ENCODE results near the gene MYH16. TPM values are rescaled to one million over a fixed set of nuclear protein-coding genes. Genes with fewer than 3 reads are reported as not detected.

Gene MYH16
- total RNA-seq, 1 experiment from 2014 or later: 0.57 TPM

GRCh38 chr7:99249985-99250575 is 22.6 kb upstream of the MYH16 start (continued):
- TF ChIP-seq, protein P1, sequence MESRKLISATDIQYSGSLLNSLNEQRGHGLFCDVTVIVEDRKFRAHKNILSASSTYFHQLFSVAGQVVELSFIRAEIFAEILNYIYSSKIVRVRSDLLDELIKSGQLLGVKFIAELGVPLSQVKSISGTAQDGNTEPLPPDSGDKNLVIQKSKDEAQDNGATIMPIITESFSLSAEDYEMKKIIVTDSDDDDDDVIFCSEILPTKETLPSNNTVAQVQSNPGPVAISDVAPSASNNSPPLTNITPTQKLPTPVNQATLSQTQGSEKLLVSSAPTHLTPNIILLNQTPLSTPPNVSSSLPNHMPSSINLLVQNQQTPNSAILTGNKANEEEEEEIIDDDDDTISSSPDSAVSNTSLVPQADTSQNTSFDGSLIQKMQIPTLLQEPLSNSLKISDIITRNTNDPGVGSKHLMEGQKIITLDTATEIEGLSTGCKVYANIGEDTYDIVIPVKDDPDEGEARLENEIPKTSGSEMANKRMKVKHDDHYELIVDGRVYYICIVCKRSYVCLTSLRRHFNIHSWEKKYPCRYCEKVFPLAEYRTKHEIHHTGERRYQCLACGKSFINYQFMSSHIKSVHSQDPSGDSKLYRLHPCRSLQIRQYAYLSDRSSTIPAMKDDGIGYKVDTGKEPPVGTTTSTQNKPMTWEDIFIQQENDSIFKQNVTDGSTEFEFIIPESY (IDR thresholded peaks at IDR 0.05; ENCODE audit: extremely low read depth, insufficient replicate concordance, low read length): no peak
- no peak for TF ChIP-seq ATF3 (IDR thresholded peaks at IDR 0.05)
- TF ChIP-seq, protein P2, sequence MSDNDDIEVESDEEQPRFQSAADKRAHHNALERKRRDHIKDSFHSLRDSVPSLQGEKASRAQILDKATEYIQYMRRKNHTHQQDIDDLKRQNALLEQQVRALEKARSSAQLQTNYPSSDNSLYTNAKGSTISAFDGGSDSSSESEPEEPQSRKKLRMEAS (IDR thresholded peaks at IDR 0.05): no peak
- TF ChIP-seq FOSL1 (IDR thresholded peaks at IDR 0.05; ENCODE audit: low read depth): no peak
- no peak for TF ChIP-seq SRF (IDR thresholded peaks at IDR 0.05; ENCODE audit: low read depth)
- no peak for TF ChIP-seq SIN3A (IDR thresholded peaks at IDR 0.05; ENCODE audit: low read depth)
- no peak for TF ChIP-seq YY1 (IDR thresholded peaks at IDR 0.05; ENCODE audit: extremely low read depth, insufficient replicate concordance, low read depth, low read length)

- ChIA-PET CTCF (no interaction called here), POLR2A (no interaction called here)
- intact Hi-C loops (cut with micrococcal nuclease): no loop called here
Measured at GRCh38 chr7:99252166-99252895, 20.3 kb upstream of the MYH16 start.

More at GRCh38 chr7:99252166-99252895, 20.3 kb upstream of the MYH16 start:
- RAD21 ChIA-PET (ENCODE audit: low non-redundant PET in 1 of 2, low total read pairs in 2 of 2, uncharacterized antibody in 2 of 2, unreplicated experiment in 2 of 2): no interaction called here
- Histone ChIP-seq H3K4me3 (replicated peaks in 1 of 2; ENCODE audit: low read depth in 1 of 2, low read length in 2 of 2) (no peak overlapping the region), H3K9me2 (ENCODE audit: insufficient read depth) (no peaks in the 10 kb centered on the region), H3K4me2 (ENCODE audit: low read length) (no peak overlapping the region), H3K36me3 (ENCODE audit: control insufficient read depth in 1 of 2, insufficient read depth in 2 of 2, low read length in 2 of 2) (no peaks in the 10 kb centered on the region), H3K9me3 (ENCODE audit: control insufficient read depth in 1 of 2, insufficient read depth in 1 of 2, low read depth in 1 of 2, low read length in 2 of 2) (no peaks in the 10 kb centered on the region), H3K79me2 (ENCODE audit: insufficient read depth, low read length) (no peaks in the 10 kb centered on the region), H3K4me1 (ENCODE audit: control insufficient read depth in 1 of 2, insufficient read depth in 2 of 2, low read length in 2 of 2) (peaks cover 0 to 5% of the 10 kb centered on the region in 2 experiments; a peak in 2 of 4 replicates), H4K20me1 (ENCODE audit: insufficient read depth) (no peaks in the 10 kb centered on the region), H2AFZ (ENCODE audit: low read depth, low read length, poor library complexity, severe bottlenecking) (no peak overlapping the region), H3K9ac (ENCODE audit: low read length) (no peak overlapping the region), H3K27me3 (ENCODE audit: insufficient read depth, low read length) (no peaks in the 10 kb centered on the region), H3K27ac (ENCODE audit: low read depth, low read length) (no peak overlapping the region)
- no peak for TF ChIP-seq SIN3A (IDR thresholded peaks at IDR 0.05; ENCODE audit: low read depth)
- no peak for TF ChIP-seq ATF3 (IDR thresholded peaks at IDR 0.05)
- no peak for TF ChIP-seq ZFX (IDR thresholded peaks at IDR 0.05)
- TF ChIP-seq POLR2AphosphoS5 (IDR thresholded peaks at IDR 0.05; ENCODE audit: low read depth, low read length): no peak
- TF ChIP-seq JUND (IDR thresholded peaks at IDR 0.05): no peak
- TF ChIP-seq CEBPB (IDR thresholded peaks at IDR 0.05; ENCODE audit: low read depth): no peak
- TF ChIP-seq SP1 (IDR thresholded peaks at IDR 0.05; ENCODE audit: low read depth): no peak
- no peak for TF ChIP-seq REST (IDR thresholded peaks at IDR 0.05; ENCODE audit: low read depth)
- TF ChIP-seq RAD21 (IDR thresholded peaks at IDR 0.05; ENCODE audit: low read depth): no peak
- no peak for TF ChIP-seq TCF7L2 (IDR thresholded peaks at IDR 0.05; ENCODE audit: borderline replicate concordance, extremely low read depth, insufficient read depth, insufficient read length)
- TF ChIP-seq SRF (IDR thresholded peaks at IDR 0.05; ENCODE audit: low read depth): no peak
- BruUV-seq (replicated peaks): no TSS peak
- ATAC-seq (no peak), DNase-seq (ENCODE audit: low read depth, low spot score) (no peak)

Data from HCT116 (cell line).